H1 (cell line): ENCODE data around the gene WLS. TPM values are rescaled to one million over a fixed set of nuclear protein-coding genes. Genes with fewer than 3 reads are reported as not detected.

Experiments used
- CTCF ChIA-PET: fragments of 300-600 bp; sonication (Branson Sonifier 250); formaldehyde crosslinking; loops from one replicate; lab custom pipeline; 2021; ENCODE audit not compliant: partially characterized antibody; lab: Charles Lee
- POLR2A ChIA-PET: fragments of 300-600 bp; sonication (Branson Sonifier 250); formaldehyde crosslinking; loops from one replicate; lab custom pipeline; 2021; ENCODE audit warnings: inconsistent platforms; ENCODE audit not compliant: partially characterized antibody; lab: Charles Lee
- DNase-seq, 2 experiments: peaks; one replicate each; pipeline versions ENCODE4 v3.0.0 to v3.0.0-alpha.2; 2010 to 2022; ENCODE audit warnings: low spot score in 2 of 2, low read depth in 1 of 2, mixed read lengths in 1 of 2
- FAIRE-seq: peaks from 2 replicates; lab custom pipeline; 2011; peaks lifted over from hg19 to GRCh38; lab: Jason Lieb, UNC
- H2AFZ ChIP-seq: 2 replicates; pipeline ENCODE4 v1.8.1; 2012; ENCODE audit warnings: low read length, inconsistent platforms
- H2AK5ac ChIP-seq: 2 replicates; pipeline ENCODE4 v1.6.1; 2013; ENCODE audit warnings: low read depth, low read length
- H2BK120ac ChIP-seq: replicated peaks from 2 replicates; pipeline ENCODE3; 2013; ENCODE audit warnings: low read depth, low read length, inconsistent platforms
- H2BK12ac ChIP-seq: 2 replicates; pipeline ENCODE4 v1.6.1; 2013; ENCODE audit warnings: low read depth, low read length
- H2BK15ac ChIP-seq: 2 replicates; pipeline ENCODE4 v1.6.1; 2013; ENCODE audit warnings: low read length
- H2BK20ac ChIP-seq: 2 replicates; pipeline ENCODE4 v1.6.1; 2013; ENCODE audit warnings: low read length
- H2BK5ac ChIP-seq: 2 replicates; pipeline ENCODE4 v1.6.1; 2013; ENCODE audit warnings: low read depth, low read length
- H3K14ac ChIP-seq: 2 replicates; pipeline ENCODE4 v1.6.1; 2013; ENCODE audit warnings: inconsistent platforms; ENCODE audit not compliant: insufficient read length
- H3K18ac ChIP-seq: 2 replicates; pipeline ENCODE4 v1.6.1; 2013; ENCODE audit warnings: low read length; ENCODE audit errors: extremely low read depth
- H3K23ac ChIP-seq: 2 replicates; pipeline ENCODE4 v1.6.1; 2013; ENCODE audit warnings: inconsistent platforms; ENCODE audit not compliant: insufficient read length
- H3K23me2 ChIP-seq: 2 replicates; pipeline ENCODE4 v1.6.1; 2013; ENCODE audit warnings: low read depth, low read length
- H3K27ac ChIP-seq: 2 replicates; pipeline ENCODE4 v1.6.1; 2011; ENCODE audit warnings: low read depth, low read length, inconsistent platforms
- H3K27me3 ChIP-seq, 4 experiments: replicated peaks in 1 of 4; 1 replicate in 1 of 4; 2 replicates in 3 of 4; pipeline versions ENCODE4 v1.6.1 to v1.8.1; 2011 to 2013; ENCODE audit warnings: low read length in 3 of 4, mild to moderate bottlenecking in 3 of 4, inconsistent platforms in 2 of 4, mixed read lengths in 2 of 4, moderate library complexity in 1 of 4; ENCODE audit not compliant: control insufficient read depth in 3 of 4, insufficient read depth in 3 of 4; ENCODE audit errors: extremely low read depth in 1 of 4
- H3K36me3 ChIP-seq, 4 experiments: 2 replicates each; pipeline versions ENCODE4 v1.6.1 to v1.8.1; 2011 to 2013; ENCODE audit warnings: mild to moderate bottlenecking in 4 of 4, low read length in 3 of 4, moderate library complexity in 2 of 4, control low read depth in 1 of 4, inconsistent platforms in 1 of 4; ENCODE audit not compliant: insufficient read depth in 4 of 4, control insufficient read depth in 2 of 4
- H3K4ac ChIP-seq: replicated peaks from 2 replicates; pipeline ENCODE3; 2013; ENCODE audit warnings: low read length, low read depth, mixed read lengths, inconsistent platforms; ENCODE audit not compliant: insufficient read length
- H3K4me1 ChIP-seq, 4 experiments: replicated peaks in 1 of 4; 1 replicate in 1 of 4; 2 replicates in 3 of 4; pipeline versions ENCODE4 v1.6.1 to v1.8.1; 2011 to 2013; ENCODE audit warnings: low read length in 3 of 4, inconsistent platforms in 2 of 4, mixed read lengths in 1 of 4; ENCODE audit not compliant: insufficient read depth in 4 of 4, control insufficient read depth in 3 of 4
- H3K4me2 ChIP-seq, 2 experiments: 2 replicates each; pipeline versions ENCODE4 v1.6.1 to v1.8.1; 2011 to 2013; ENCODE audit warnings: low read depth in 2 of 2, low read length in 2 of 2, control low read depth in 1 of 2, inconsistent platforms in 1 of 2, mild to moderate bottlenecking in 1 of 2; ENCODE audit not compliant: insufficient read depth in 1 of 2
- H3K4me3 ChIP-seq, 4 experiments: fragments of 200-600, 300-600 bp in 1 of 4; sonication (generic), shearing (Covaris generic), sonication (Bioruptor Twin) in 1 of 4; 2 replicates each; pipeline versions ENCODE4 v1.5.1 to v1.8.1; 2011 to 2016; ENCODE audit warnings: low read length in 4 of 4, low read depth in 3 of 4, control low read depth in 2 of 4, inconsistent platforms in 2 of 4, mild to moderate bottlenecking in 2 of 4, mixed read lengths in 1 of 4, moderate library complexity in 1 of 4; ENCODE audit not compliant: insufficient read depth in 2 of 4; ENCODE audit errors: extremely low read depth in 1 of 4
- H3K56ac ChIP-seq: replicated peaks from 2 replicates; pipeline ENCODE3; 2013; ENCODE audit warnings: low read depth, mild to moderate bottlenecking, mixed read lengths, low read length, inconsistent platforms; ENCODE audit not compliant: insufficient read length
- H3K79me1 ChIP-seq: 2 replicates; pipeline ENCODE4 v1.6.1; 2013; ENCODE audit warnings: low read depth, low read length, control low read depth
- H3K79me2 ChIP-seq, 2 experiments: 2 replicates each; pipeline versions ENCODE4 v1.6.1 to v1.8.1; 2012 to 2013; ENCODE audit warnings: low read length in 2 of 2, mild to moderate bottlenecking in 2 of 2, inconsistent platforms in 1 of 2; ENCODE audit not compliant: insufficient read depth in 2 of 2, control insufficient read depth in 1 of 2
- H3K9ac ChIP-seq, 4 experiments: replicated peaks in 1 of 4; 1 replicate in 1 of 4; 2 replicates in 3 of 4; pipeline versions ENCODE4 v1.6.1 to v1.8.1; 2011 to 2013; ENCODE audit warnings: low read depth in 3 of 4, low read length in 3 of 4, control low read depth in 2 of 4, mild to moderate bottlenecking in 2 of 4, moderate library complexity in 2 of 4, inconsistent platforms in 1 of 4; ENCODE audit errors: extremely low read depth in 1 of 4
- H3K9me3 ChIP-seq, 2 experiments: 2 replicates each; pipeline versions ENCODE4 v1.6.1 to v1.8.1; 2012 to 2013; ENCODE audit warnings: mild to moderate bottlenecking in 2 of 2, moderate library complexity in 2 of 2, control low read depth in 1 of 2, inconsistent platforms in 1 of 2, low read depth in 1 of 2, low read length in 1 of 2, mixed read lengths in 1 of 2; ENCODE audit not compliant: insufficient read depth in 2 of 2
- H4K20me1 ChIP-seq, 2 experiments: replicated peaks in 1 of 2; 2 replicates each; pipeline versions ENCODE3 to v1.8.1; 2011 to 2013; ENCODE audit warnings: inconsistent platforms in 2 of 2, low read length in 2 of 2, mild to moderate bottlenecking in 1 of 2; ENCODE audit not compliant: insufficient read depth in 2 of 2, control insufficient read depth in 1 of 2
- H4K5ac ChIP-seq: 2 replicates; pipeline ENCODE4 v1.6.1; 2013; ENCODE audit warnings: low read length, low read depth, mixed read lengths, inconsistent platforms; ENCODE audit not compliant: insufficient read length
- H4K8ac ChIP-seq: 2 replicates; pipeline ENCODE4 v1.8.0; 2013; ENCODE audit warnings: mild to moderate bottlenecking, moderate library complexity, low read length, inconsistent platforms; ENCODE audit not compliant: insufficient read depth; ENCODE audit errors: extremely low read depth
- H4K91ac ChIP-seq: replicated peaks from 2 replicates; pipeline ENCODE3; 2013; ENCODE audit warnings: low read length, mixed read lengths, inconsistent platforms; ENCODE audit not compliant: insufficient read length
- ASH2L ChIP-seq: fragments of 200-600, 300-600 bp; sonication (generic); IDR thresholded peaks from one replicate; pipeline ENCODE4 v1.7.1; 2017; ENCODE audit warnings: low read length
- BCL11A ChIP-seq, 2 experiments: IDR thresholded peaks; one replicate each; pipeline ENCODE4 v1.6.1; 2011; ENCODE audit warnings: low read depth in 2 of 2, low read length in 2 of 2, mild to moderate bottlenecking in 2 of 2
- CBX5 ChIP-seq: fragments of 300-800, 300-1000 bp; sonication (generic); IDR thresholded peaks from 2 replicates; pipeline ENCODE4 v1.7.1; 2016; ENCODE audit warnings: antibody characterized with exemption, low read length, low read depth
- CEBPB ChIP-seq: IDR thresholded peaks from 2 replicates; pipeline ENCODE4 v1.6.1; 2012; ENCODE audit warnings: low read depth, low read length
- EZH2 ChIP-seq: fragments of 200-600 bp; sonication (generic); IDR thresholded peaks from 2 replicates; pipeline ENCODE4 v1.7.1; 2012; ENCODE audit warnings: low read depth, mild to moderate bottlenecking, moderate library complexity, low read length, inconsistent platforms; ENCODE audit not compliant: severe bottlenecking
- POLR2AphosphoS5 ChIP-seq: IDR thresholded peaks from 2 replicates; pipeline ENCODE4 v1.6.1; 2011; ENCODE audit warnings: low read depth, low read length
- POU5F1 ChIP-seq: IDR thresholded peaks from 2 replicates; pipeline ENCODE4 v1.6.1; 2011; ENCODE audit warnings: low read depth, mild to moderate bottlenecking, low read length, moderate library complexity
- RXRA ChIP-seq: IDR thresholded peaks from 2 replicates; pipeline ENCODE4 v1.6.1; 2011; ENCODE audit warnings: low read depth, mild to moderate bottlenecking, low read length, moderate library complexity; ENCODE audit not compliant: insufficient read depth
- SAP30 ChIP-seq: fragments of 300-600 bp; sonication (generic); IDR thresholded peaks from 2 replicates; pipeline ENCODE4 v1.7.1; 2012; ENCODE audit warnings: low read length, moderate library complexity, mild to moderate bottlenecking, inconsistent platforms; ENCODE audit not compliant: insufficient read depth, insufficient replicate concordance
- SP2 ChIP-seq: IDR thresholded peaks from 2 replicates; pipeline ENCODE4 v1.6.1; 2012; ENCODE audit warnings: mild to moderate bottlenecking, low read length, inconsistent platforms
- TEAD4 ChIP-seq: IDR thresholded peaks from 2 replicates; pipeline ENCODE4 v1.6.1; 2012; ENCODE audit warnings: low read depth, low read length, inconsistent platforms, mixed read lengths
- YY1 ChIP-seq: IDR thresholded peaks from 2 replicates; pipeline ENCODE4 v1.6.1; 2011; ENCODE audit warnings: low read depth, mild to moderate bottlenecking, low read length
- WGBS, 2 experiments: shearing (Covaris generic) in 1 of 2; methylation state at CpG; one replicate each; pipeline versions ENCODE4 v1.1.6 to v1.1.7; 2013 to 2015; ENCODE audit warnings: low lambda C conversion rate in 2 of 2, mixed read lengths in 2 of 2, inconsistent platforms in 1 of 2, low coverage in 1 of 2, missing lambda C conversion rate in 1 of 2; ENCODE audit not compliant: insufficient replicate concordance in 2 of 2, insufficient coverage in 1 of 2, insufficient read length in 1 of 2; ENCODE audit errors: extremely low coverage in 1 of 2, missing lambda C conversion rate in 1 of 2; 5-methylcytosine and 5-hydroxymethylcytosine counted together
- polyA plus RNA-seq, 7 experiments: library from polyadenylated mRNA; depleted of rRNA in 3 of 7; stranded (reverse) in 5 of 7; unstranded in 2 of 7; fragments of >200 nt in 5 of 7; fragments of 200-250 nt in 2 of 7; gene quantifications; 1 replicate in 5 of 7; 2 replicates in 1 of 7; 4 replicates in 1 of 7; pipeline versions ENCODE4 v1.2.1 to v1.2.3, GENCODE V29; 2011 to 2013; ENCODE audit warnings: missing spikeins in 2 of 7, mixed read lengths in 2 of 7
- total RNA-seq: library from RNA; stranded (reverse); fragmentation: NEBNext Ultra II Directional; extraction: Animal tissue kit (Norgen Biotek cat#: 25700); gene quantifications from 2 replicates; pipeline ENCODE4 v1.2.1, GENCODE V29; 2021

Gene WLS
- total and polyA plus RNA-seq, 2 of the 8 experiments (the other 6 are each of a cell fraction or from before 2014, with no cell fraction given), result 1.2 to 2.7 TPM

GRCh38 chr1:68100571-68100970 is 131.8 kb downstream of the WLS start:
- Histone ChIP-seq H2BK5ac (no peak overlapping the region), H2BK15ac (no peak overlapping the region), H2AK5ac (no peak overlapping the region), H3K4me1 (no peaks in the 10 kb centered on the region; a peak in 1 of 7 replicates), H3K79me1 (no peaks in the 10 kb centered on the region), H3K79me2 (no peaks in the 10 kb centered on the region), H3K56ac (no peak overlapping the region), H3K27me3 (no peaks in the 10 kb centered on the region), H3K18ac (no peak overlapping the region), H2BK12ac (no peak overlapping the region), H3K23me2 (no peaks in the 10 kb centered on the region), H3K27ac (no peak overlapping the region), H4K91ac (no peak overlapping the region), H2AFZ (no peak overlapping the region), H4K5ac (no peak overlapping the region), H2BK120ac (no peak overlapping the region), H3K9ac (no peak overlapping the region), H4K8ac (no peak overlapping the region), H2BK20ac (no peak overlapping the region), H3K14ac (no peak overlapping the region), H3K36me3 (no peaks in the 10 kb centered on the region), H3K23ac (no peak overlapping the region), H4K20me1 (no peaks in the 10 kb centered on the region), H3K4ac (no peak overlapping the region), H3K9me3 (no peaks in the 10 kb centered on the region), H3K4me3 (no peak overlapping the region), H3K4me2 (no peak overlapping the region)
- ChIA-PET CTCF (interaction anchor here (1.2 to 1.7 kb wide), 2 partner anchors 16 to 250 kb away, joined by 4 read pairs; no protein-coding TSS in a partner anchor), POLR2A (no interaction called here)
- TF ChIP-seq SAP30 (no peak), ASH2L (no peak), POLR2AphosphoS5 (no peak), EZH2 (no peak), POU5F1 (no peak), CBX5 (no peak), TEAD4 (no peak), RXRA (no peak), BCL11A (IDR thresholded peaks at IDR 0.05; ENCODE audit: low read depth in 2 of 2, low read length in 2 of 2) (no peak), CEBPB (no peak), YY1 (no peak), SP2 (no peak)
- WGBS, 2 experiments, result 82% methylated on average over 2 of the region's 2 CpGs; no CpG with 5 or more reads in 1 of the 2 experiments
- FAIRE-seq (no peak), DNase-seq (no peak)
